GM12875 (cell line): Measurements from ENCODE around the gene PIK3R1.

Source experiments
- H3K4me3 ChIP-seq: one replicate; pipeline ENCODE4 v1.5.1; 2011; ENCODE audit warnings: low read depth, low read length, control low read depth
- CTCF ChIP-seq: IDR thresholded peaks from 2 replicates; pipeline ENCODE4 v1.5.1; 2011; ENCODE audit warnings: low read depth, mild to moderate bottlenecking, control low read depth, inconsistent platforms, low read length, moderate library complexity, borderline replicate concordance; ENCODE audit not compliant: insufficient read depth

Gene PIK3R1

GRCh38 chr5:68269820-68270219 is 54.3 kb downstream of the PIK3R1 start:
- TF ChIP-seq CTCF, result no peak
- no peak overlapping the region for H3K4me3 ChIP-seq

DNA sequence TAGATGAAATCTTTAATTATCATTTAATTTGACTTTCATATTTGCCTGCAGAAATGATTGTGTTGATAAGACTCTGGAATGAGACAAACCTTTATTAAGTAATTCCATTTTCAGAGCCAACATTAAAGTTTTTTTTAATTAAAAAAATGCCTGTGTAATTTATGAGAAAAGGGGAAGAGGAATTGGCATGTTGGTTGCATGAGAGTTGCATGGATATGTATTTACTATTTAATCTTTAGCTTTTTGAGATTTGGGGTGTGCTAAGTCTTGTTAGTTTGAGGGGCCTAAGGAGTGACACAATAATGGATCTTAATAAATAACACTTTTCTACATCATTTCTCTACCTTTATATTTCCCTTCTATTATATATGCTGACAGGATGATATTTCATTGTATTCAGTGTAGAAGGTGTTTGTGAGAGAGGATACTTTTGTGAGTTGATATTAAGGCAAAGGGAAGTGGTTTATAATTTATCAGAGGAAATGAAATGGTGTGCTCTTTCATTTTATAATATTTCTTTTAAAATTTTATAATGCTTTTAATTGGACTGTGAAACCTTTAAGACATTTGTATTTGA is 54.9 kb downstream of the PIK3R1 start:
- no peak overlapping the region for H3K4me3 ChIP-seq
- no peak for TF ChIP-seq CTCF

GRCh38 chr5:68271124-68271523 is 55.6 kb downstream of the PIK3R1 start:
- no peak overlapping the region for H3K4me3 ChIP-seq
- no peak for TF ChIP-seq CTCF

DNA sequence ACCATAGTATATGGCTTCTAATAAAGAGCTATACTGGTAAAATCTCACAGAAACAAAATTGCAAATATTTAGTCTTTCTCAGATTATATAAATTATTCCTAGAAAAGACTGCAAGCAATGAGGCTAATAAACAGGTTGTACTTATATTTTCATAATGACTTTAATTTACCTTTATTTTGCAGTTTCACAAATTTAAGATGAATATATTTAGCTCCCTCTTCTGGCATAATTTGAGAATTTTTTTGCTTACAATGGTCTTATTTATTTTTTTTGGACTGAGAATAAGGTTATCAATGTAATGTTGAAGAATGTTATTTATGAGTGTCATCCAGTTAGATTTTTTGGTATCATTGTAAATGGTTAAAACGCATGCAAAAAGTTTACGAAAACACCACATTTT is 56.7 kb downstream of the PIK3R1 start:
- TF ChIP-seq CTCF, result no peak
- H3K4me3 ChIP-seq, result no peak overlapping the region

DNA sequence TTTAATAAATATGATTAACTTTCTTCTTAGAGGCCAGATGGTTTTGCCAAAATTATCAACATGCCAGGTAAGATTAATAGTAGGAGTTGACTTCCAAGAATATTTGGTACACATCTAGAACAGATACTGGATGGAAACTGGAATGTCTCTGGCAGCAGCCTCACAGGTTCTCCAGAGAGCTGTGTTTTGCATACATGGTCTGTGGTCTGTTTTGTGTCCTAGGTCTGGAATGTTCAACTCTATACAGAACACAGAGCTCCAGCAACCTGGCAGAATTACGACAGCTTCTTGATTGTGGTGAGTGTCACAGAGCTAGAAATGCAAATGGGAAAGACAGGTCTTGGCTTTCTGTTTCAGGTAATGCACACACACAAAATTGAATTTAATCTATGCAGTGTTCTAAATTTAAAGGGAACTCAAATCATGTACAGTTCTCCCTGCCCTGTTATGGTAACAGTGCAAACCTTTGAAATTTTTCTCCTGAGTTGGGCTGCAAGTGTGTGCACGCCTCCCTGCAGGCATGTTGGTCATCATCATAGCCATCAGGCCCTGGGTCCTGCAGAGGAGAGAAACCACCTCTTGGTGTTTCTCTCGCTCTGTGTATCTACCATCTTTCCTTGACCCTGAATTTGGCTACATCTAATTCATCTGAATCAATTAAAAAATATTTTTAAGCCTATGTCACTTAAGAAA is 58.3 kb downstream of the PIK3R1 start:
- no peak overlapping the region for H3K4me3 ChIP-seq
- no peak for TF ChIP-seq CTCF

DNA sequence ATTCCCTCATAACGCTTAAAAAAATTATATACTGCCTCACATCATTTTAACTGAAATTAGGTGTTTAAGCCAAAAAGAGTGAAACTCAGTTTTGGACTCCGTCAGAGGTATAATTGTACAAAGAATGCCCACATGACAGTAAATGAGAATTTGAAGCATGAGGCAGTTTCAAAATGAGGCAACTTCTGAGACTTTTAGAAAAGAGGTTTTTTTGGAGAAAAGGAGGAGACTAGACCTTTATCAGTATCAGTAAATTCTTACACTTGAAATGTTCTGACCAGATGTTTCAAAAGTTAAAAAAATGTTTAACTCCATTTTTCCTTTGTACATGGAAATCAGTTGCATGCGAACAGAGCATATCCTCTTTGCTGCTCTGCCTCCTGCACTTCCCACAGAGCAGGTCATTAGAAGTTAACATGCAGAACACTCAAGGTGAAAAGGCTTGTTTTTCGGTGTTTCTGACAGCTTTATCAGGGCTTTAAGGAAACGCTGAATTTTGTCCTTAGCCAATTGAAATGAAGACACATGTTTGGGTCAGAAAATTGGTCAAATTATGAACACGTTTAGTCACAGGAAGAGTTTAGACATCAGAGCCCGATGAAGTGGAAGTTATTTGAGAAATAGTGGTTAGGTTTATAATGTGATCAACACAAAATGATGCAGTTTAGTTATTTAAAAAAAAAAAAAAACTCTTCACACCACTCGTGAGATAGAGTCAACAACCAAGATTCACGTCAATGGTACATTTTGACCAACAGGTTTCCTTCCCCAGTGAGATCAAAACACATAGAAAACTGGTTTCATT is 59.5 kb downstream of the PIK3R1 start:
- TF ChIP-seq CTCF, result no peak
- H3K4me3 ChIP-seq, result no peak overlapping the region
